ENCODE results near the gene ANKS1B. TPM values are rescaled to one million over a fixed set of nuclear protein-coding genes. Genes with fewer than 3 reads are reported as not detected.

Gene ANKS1B
- total and polyA plus RNA-seq, 2 of the 4 experiments (the other 2 are of a cell fraction): 0.17 to 0.18 TPM

GRCh38 chr12:98738002-98738401 is 1246.7 kb downstream of the ANKS1B start:
- DNase-seq: peak; percentile 29
- Histone ChIP-seq H3K9me1 (ENCODE audit: insufficient read depth, low read length) (peaks cover 9% of the 10 kb centered on the region), H3K9me3 (ENCODE audit: control insufficient read depth, insufficient read depth, low read length) (no peaks in the 10 kb centered on the region), H3K56ac (ENCODE audit: extremely low read depth, insufficient read depth, low read length) (no peak overlapping the region), H3K18ac (ENCODE audit: low read depth, low read length) (no peak overlapping the region), H3K36me3 (ENCODE audit: control insufficient read depth, insufficient read depth, low read length) (peaks cover 6% of the 10 kb centered on the region), H2AFZ (replicated peaks; ENCODE audit: low read length, poor library complexity) (no peak overlapping the region), H3K23ac (ENCODE audit: low read depth, low read length) (no peak overlapping the region), H2BK120ac (ENCODE audit: low read depth, low read length) (no peak overlapping the region), H3K27ac (ENCODE audit: insufficient read depth, low read length) (no peak overlapping the region), H3K27me3 (ENCODE audit: control insufficient read depth, insufficient read depth, low read length) (no peaks in the 10 kb centered on the region), H2BK20ac (ENCODE audit: low read depth, low read length) (no peak overlapping the region), H2BK15ac (ENCODE audit: low read depth, low read length) (no peak overlapping the region), H3K4me2 (ENCODE audit: low read depth, low read length) (no peak overlapping the region), H3K14ac (replicated peaks; ENCODE audit: low read depth, low read length) (no peak overlapping the region), H4K91ac (ENCODE audit: insufficient read depth, low read depth, low read length) (no peak overlapping the region), H4K5ac (ENCODE audit: low read depth, low read length) (no peak overlapping the region), H3K4me1 (ENCODE audit: control insufficient read depth, insufficient read depth, low read length) (peaks cover 13% of the 10 kb centered on the region; the same call in 1 of the 2 replicates), H3K9ac (ENCODE audit: low read depth, low read length) (no peak overlapping the region), H4K20me1 (ENCODE audit: insufficient read depth, low read length) (no peaks in the 10 kb centered on the region), H4K8ac (ENCODE audit: low read depth in 2 of 2, low read length in 2 of 2) (no peak overlapping the region), H2AK9ac (replicated peaks; ENCODE audit: low read depth, low read length, poor library complexity) (no peak overlapping the region), H2BK5ac (ENCODE audit: low read depth, low read length, poor library complexity, severe bottlenecking) (no peak overlapping the region), H3K79me1 (ENCODE audit: low read depth in 1 of 2, low read length in 2 of 2) (no peaks in the 10 kb centered on the region), H2AK5ac (ENCODE audit: low read depth, low read length) (no peak overlapping the region), H3K4ac (ENCODE audit: low read depth, low read length) (no peak overlapping the region), H3K4me3 (ENCODE audit: insufficient read depth, low read depth, low read length) (no peak overlapping the region)
- ChIA-PET CTCF (no interaction called here), POLR2A (ENCODE audit: unreplicated experiment) (no interaction called here)
- no TSS peak for BruUV-seq (replicated peaks)
- WGBS, 2 experiments (ENCODE audit: extremely low coverage in 2 of 2, insufficient read length in 1 of 2): no CpG with 5 or more reads among the region's 3 CpGs
- intact Hi-C loops (cut with micrococcal nuclease): no loop called here
- in situ Hi-C loops (cut with MboI; ENCODE audit: low sequenced_read_pairs): no loop called here
- dilution Hi-C loops (cut with HindIII; ENCODE audit: low sequenced_read_pairs, unreplicated experiment): no loop called here
- ATAC-seq (ENCODE audit: low read depth): no peak
- TF ChIP-seq MAFK (IDR thresholded peaks at IDR 0.05; ENCODE audit: low read depth, low read length) (no peak), SMC3 (IDR thresholded peaks at IDR 0.05; ENCODE audit: low read depth, low read length) (no peak), MXI1 (IDR thresholded peaks at IDR 0.05; ENCODE audit: borderline replicate concordance, low read depth, low read length) (no peak), FOS (IDR thresholded peaks at IDR 0.05; ENCODE audit: low read depth, low read length) (no peak), POLR2A (IDR thresholded peaks at IDR 0.05; ENCODE audit: low read depth, low read length) (no peak), NFE2L2 (IDR thresholded peaks at IDR 0.05; ENCODE audit: low read depth, low read length) (no peak)

Data from IMR-90 (cell line).